T-helper 17 cell (primary cell): ENCODE measurements around the gene MICALL2. TPM values are rescaled to one million over a fixed set of nuclear protein-coding genes. Genes with fewer than 3 reads are reported as not detected.
A peak's percentile ranks its signal among the peaks of the same experiment; 100 is the strongest.

ENCODE experiments used
- ATAC-seq: fragments of 150-1000 bp; cut with Tn5 transposase; 2 replicates; pipeline ENCODE4 v1.10.0; 2021; ENCODE audit warnings: mild to moderate bottlenecking, moderate library complexity
- DNase-seq, 3 donors: peaks; one replicate each; pipeline versions ENCODE4 v3.0.0 to v3.0.0-alpha.2; 2020 to 2021
- H3K9me3 ChIP-seq: one replicate; pipeline ENCODE4 v1.7.0; 2013; ENCODE audit warnings: low read length, mild to moderate bottlenecking; ENCODE audit not compliant: control insufficient read depth, poor library complexity, severe bottlenecking
- H3K27ac Mint-ChIP-seq: one replicate; pipeline ENCODE4 v1.8.0; 2022; ENCODE audit warnings: mild to moderate bottlenecking, moderate library complexity, mixed read lengths
- H3K27me3 Mint-ChIP-seq: one replicate; pipeline ENCODE4 v1.8.0; 2022; ENCODE audit warnings: mixed read lengths
- H3K36me3 Mint-ChIP-seq: one replicate; pipeline ENCODE4 v1.8.0; 2022; ENCODE audit warnings: low read depth, mixed read lengths
- H3K4me1 Mint-ChIP-seq: one replicate; pipeline ENCODE4 v1.8.0; 2022; ENCODE audit warnings: mild to moderate bottlenecking, mixed read lengths
- H3K4me3 Mint-ChIP-seq: one replicate; pipeline ENCODE4 v1.8.0; 2022; ENCODE audit warnings: mild to moderate bottlenecking, moderate library complexity, mixed read lengths
- total RNA-seq, 4 donors: library from RNA in 2 of 4; stranded (reverse) in 2 of 4; gene quantifications; one replicate each; pipeline ENCODE4 v1.2.3 and lab custom pipeline; 2022 to 2026

The MICALL2 gene
- total RNA-seq, 2 donors from 2014 or later, result 3.2 to 3.4 TPM

- Mint-ChIP-seq H3K4me1 (peaks cover 20% of the 10 kb centered on the region), H3K36me3 (no peaks in the 10 kb centered on the region), H3K4me3 (no peak overlapping the region), H3K27me3 (peaks cover 12% of the 10 kb centered on the region), H3K27ac (no peak overlapping the region)
- DNase-seq (no peak), ATAC-seq (no peak)
- no peaks in the 10 kb centered on the region for H3K9me3 ChIP-seq
Measured at GRCh38 chr7:1413936-1414639, 45.2 kb downstream of the MICALL2 start.

- ATAC-seq (peak; percentile 90), DNase-seq (peak; percentile 87 to 93 (median 88))
- no peak overlapping the region for H3K27ac Mint-ChIP-seq
- H3K27me3 Mint-ChIP-seq, result peaks cover 20% of the 10 kb centered on the region
- peak overlapping the region; percentile 77 for H3K4me3 Mint-ChIP-seq
- H3K4me1 Mint-ChIP-seq, result peaks cover 10% of the 10 kb centered on the region
- H3K36me3 Mint-ChIP-seq, result no peaks in the 10 kb centered on the region
- no peaks in the 10 kb centered on the region for H3K9me3 ChIP-seq
Measured at GRCh38 chr7:1412322-1413261, 46.7 kb downstream of the MICALL2 start.

GRCh38 chr7:1411414-1411813 lies 47.9 kb downstream of the MICALL2 start:
- no peak for ATAC-seq

GRCh38 chr7:1410992-1411391 lies 48.3 kb downstream of the MICALL2 start:
- DNase-seq, result no peak
- no peak overlapping the region for H3K4me3 Mint-ChIP-seq
- peaks cover 25% of the 10 kb centered on the region for H3K27me3 Mint-ChIP-seq

More at GRCh38 chr7:1411414-1411813, 47.9 kb downstream of the MICALL2 start:
- H3K9me3 ChIP-seq, result no peaks in the 10 kb centered on the region
- no peak for DNase-seq
- H3K27ac Mint-ChIP-seq, result no peak overlapping the region
- H3K4me1 Mint-ChIP-seq, result peaks cover 3% of the 10 kb centered on the region
- no peak overlapping the region for H3K4me3 Mint-ChIP-seq
- H3K27me3 Mint-ChIP-seq, result peaks cover 21% of the 10 kb centered on the region
- H3K36me3 Mint-ChIP-seq, result no peaks in the 10 kb centered on the region

GRCh38 chr7:1409555-1409954 lies 49.7 kb downstream of the MICALL2 start:
- Mint-ChIP-seq H3K4me1 (peaks cover 3% of the 10 kb centered on the region), H3K36me3 (peaks cover under 1% of the 10 kb centered on the region), H3K27ac (no peak overlapping the region), H3K4me3 (no peak overlapping the region), H3K27me3 (peaks cover 26% of the 10 kb centered on the region)
- H3K9me3 ChIP-seq, result no peaks in the 10 kb centered on the region
- no peak for DNase-seq
- no peak for ATAC-seq

More at GRCh38 chr7:1410992-1411391, 48.3 kb downstream of the MICALL2 start:
- ATAC-seq, result no peak
- H3K9me3 ChIP-seq, result no peaks in the 10 kb centered on the region
- Mint-ChIP-seq H3K36me3 (no peaks in the 10 kb centered on the region), H3K27ac (no peak overlapping the region), H3K4me1 (peaks cover 3% of the 10 kb centered on the region)

- H3K4me1 Mint-ChIP-seq, result peaks cover 9% of the 10 kb centered on the region
- H3K4me3 Mint-ChIP-seq, result no peak overlapping the region
- DNase-seq, result no peak
- peaks cover 6% of the 10 kb centered on the region for H3K36me3 Mint-ChIP-seq
- H3K27me3 Mint-ChIP-seq, result peaks cover 36% of the 10 kb centered on the region
- no peaks in the 10 kb centered on the region for H3K9me3 ChIP-seq
- no peak for ATAC-seq
- no peak overlapping the region for H3K27ac Mint-ChIP-seq
Measured at GRCh38 chr7:1408466-1408865, 50.8 kb downstream of the MICALL2 start.

GRCh38 chr7:1407892-1408291 lies 51.4 kb downstream of the MICALL2 start:
- ATAC-seq (no peak), DNase-seq (no peak)
- H3K9me3 ChIP-seq, result no peaks in the 10 kb centered on the region
- Mint-ChIP-seq H3K36me3 (peaks cover 6% of the 10 kb centered on the region), H3K4me3 (no peak overlapping the region), H3K4me1 (peaks cover 7% of the 10 kb centered on the region), H3K27ac (no peak overlapping the region), H3K27me3 (peaks cover 42% of the 10 kb centered on the region)

GRCh38 chr7:1404898-1405548 lies 54.2 kb downstream of the MICALL2 start:
- no peak for ATAC-seq
- Mint-ChIP-seq H3K4me3 (peak overlapping the region; percentile 31), H3K27ac (no peak overlapping the region), H3K36me3 (peaks cover 6% of the 10 kb centered on the region), H3K27me3 (peaks cover 60% of the 10 kb centered on the region), H3K4me1 (peaks cover 6% of the 10 kb centered on the region)
- no peak for DNase-seq
- no peaks in the 10 kb centered on the region for H3K9me3 ChIP-seq

GRCh38 chr7:1404460-1404809 lies 54.8 kb downstream of the MICALL2 start:
- DNase-seq, result no peak
- Mint-ChIP-seq H3K4me1 (peaks cover 6% of the 10 kb centered on the region), H3K27me3 (peaks cover 61% of the 10 kb centered on the region), H3K27ac (no peak overlapping the region), H3K4me3 (peak overlapping the region; percentile 49), H3K36me3 (peaks cover 6% of the 10 kb centered on the region)
- H3K9me3 ChIP-seq, result no peaks in the 10 kb centered on the region
- no peak for ATAC-seq

- peaks cover 61% of the 10 kb centered on the region for H3K27me3 Mint-ChIP-seq
- H3K27ac Mint-ChIP-seq, result no peak overlapping the region
- no peak for ATAC-seq
- peaks cover 6% of the 10 kb centered on the region for H3K4me1 Mint-ChIP-seq
- DNase-seq, result no peak
- H3K4me3 Mint-ChIP-seq, result peak overlapping the region; percentile 49
- H3K36me3 Mint-ChIP-seq, result peaks cover 6% of the 10 kb centered on the region
- no peaks in the 10 kb centered on the region for H3K9me3 ChIP-seq
Measured at GRCh38 chr7:1403638-1404459, 55.4 kb downstream of the MICALL2 start.

GRCh38 chr7:1402791-1403637 lies 56.3 kb downstream of the MICALL2 start:
- DNase-seq, result no peak
- ATAC-seq, result no peak
- H3K9me3 ChIP-seq, result no peaks in the 10 kb centered on the region
- no peak overlapping the region for H3K4me3 Mint-ChIP-seq
- H3K4me1 Mint-ChIP-seq, result peaks cover 6% of the 10 kb centered on the region
- H3K27ac Mint-ChIP-seq, result no peak overlapping the region
- H3K36me3 Mint-ChIP-seq, result peaks cover 6% of the 10 kb centered on the region
- peaks cover 61% of the 10 kb centered on the region for H3K27me3 Mint-ChIP-seq
